HepG2 (cell line): ENCODE measurements around the gene GLIS2. TPM values are rescaled to one million over a fixed set of nuclear protein-coding genes. Genes with fewer than 3 reads are reported as not detected.
A peak's percentile ranks its signal among the peaks of the same experiment; 100 is the strongest.

Experiments used
- ATAD3A ChIP-seq: sonication (generic); formaldehyde crosslinking; IDR thresholded peaks from 2 replicates; pipeline ENCODE4 v1.4.0; 2020; ENCODE audit warnings: missing genetic modification reagents
- CREB3 ChIP-seq: sonication (generic); formaldehyde crosslinking; IDR thresholded peaks from 2 replicates; pipeline ENCODE4 v1.5.0; 2020; ENCODE audit warnings: missing genetic modification reagents
- DMAP1 ChIP-seq: IDR thresholded peaks from 2 replicates; pipeline ENCODE4 v1.6.1; 2016
- FOXP4 ChIP-seq: sonication (generic); formaldehyde crosslinking; IDR thresholded peaks from 2 replicates; pipeline ENCODE4 v1.4.0; 2020; ENCODE audit warnings: missing genetic modification reagents
- GABPB1 ChIP-seq: IDR thresholded peaks from 2 replicates; pipeline ENCODE4 v1.6.1; 2016; ENCODE audit warnings: mild to moderate bottlenecking, missing genetic modification reagents, moderate library complexity, missing compliant biosample characterization
- HIVEP1 ChIP-seq: sonication (generic); formaldehyde crosslinking; IDR thresholded peaks from 2 replicates; pipeline ENCODE4 v1.4.0; 2020; ENCODE audit warnings: mild to moderate bottlenecking, missing genetic modification reagents
- MXD4 ChIP-seq: IDR thresholded peaks from 2 replicates; pipeline ENCODE4 v1.6.1; 2016; ENCODE audit warnings: mild to moderate bottlenecking, missing biosample characterization, missing genetic modification reagents
- NR3C1 ChIP-seq: sonication (generic); formaldehyde crosslinking; IDR thresholded peaks from 2 replicates; pipeline ENCODE4 v1.4.0; 2020; ENCODE audit warnings: missing genetic modification reagents
- THRA ChIP-seq: sonication (generic); formaldehyde crosslinking; IDR thresholded peaks from 2 replicates; pipeline ENCODE4 v1.4.0; 2020; ENCODE audit warnings: missing genetic modification reagents, borderline replicate concordance
- TSC22D2 ChIP-seq: sonication (generic); formaldehyde crosslinking; IDR thresholded peaks from 2 replicates; pipeline ENCODE4 v1.5.1; 2020; ENCODE audit warnings: missing genetic modification reagents, mild to moderate bottlenecking, borderline replicate concordance
- ZBTB38 ChIP-seq: sonication (generic); formaldehyde crosslinking; IDR thresholded peaks from 2 replicates; pipeline ENCODE4 v1.5.1; 2020; ENCODE audit warnings: mild to moderate bottlenecking, missing genetic modification reagents
- ZNF251 ChIP-seq: sonication (generic); formaldehyde crosslinking; IDR thresholded peaks from 2 replicates; pipeline ENCODE4 v1.9.0; 2021; ENCODE audit warnings: mild to moderate bottlenecking, missing genetic modification reagents
- ZNF318 ChIP-seq: sonication (generic); formaldehyde crosslinking; IDR thresholded peaks from 2 replicates; pipeline ENCODE4 v1.4.0; 2020; ENCODE audit warnings: mild to moderate bottlenecking, missing genetic modification reagents
- ZNF329 ChIP-seq: sonication (generic); formaldehyde crosslinking; IDR thresholded peaks from 2 replicates; pipeline ENCODE4 v1.9.0; 2021; ENCODE audit warnings: low read depth, mild to moderate bottlenecking, missing genetic modification reagents
- ZNF704 ChIP-seq: sonication (generic); formaldehyde crosslinking; IDR thresholded peaks from 2 replicates; pipeline ENCODE4 v1.8.1; 2023; ENCODE audit warnings: mild to moderate bottlenecking, inconsistent platforms, moderate library complexity, missing genetic modification reagents, borderline replicate concordance
- polyA plus RNA-seq, 8 experiments: library from polyadenylated mRNA; depleted of rRNA in 3 of 8; stranded (reverse) in 7 of 8; unstranded in 1 of 8; fragments of >200 nt; fragmentation: Illumina TruSeq in 4 of 8; extraction: Trizol in 4 of 8; gene quantifications; 2 replicates each; pipeline versions ENCODE4 v1.2.1 to v1.2.3, GENCODE V29; 2011 to 2016; ENCODE audit warnings: low read depth in 4 of 8, missing spikeins in 1 of 8, mixed read lengths in 1 of 8; ENCODE audit not compliant: insufficient read depth in 1 of 8
- total RNA-seq, 5 experiments: library from RNA; depleted of rRNA; stranded (reverse); fragments of >200 nt; fragmentation: Illumina TruSeq; extraction: Trizol; gene quantifications; 2 replicates each; pipeline ENCODE4 v1.2.3, GENCODE V29; 2016; ENCODE audit warnings: low read depth in 1 of 5

The GLIS2 gene
- total and polyA plus RNA-seq, 2 of the 13 experiments (the other 11 are each of a cell fraction or from before 2014, with no cell fraction given): 0.28 to 0.29 TPM

GRCh38 chr16:4328046-4328781 lies 12.3 kb downstream of the GLIS2 start (continued):
- TF ChIP-seq ZNF704 (0 out of 2 replicates have a peak, but pooled peaks have one; percentile 47), ZBTB38 (CRISPR knock-in tag) (no peak), ZNF318 (CRISPR knock-in tag) (no peak), GABPB1 (CRISPR knock-in tag) (peak; percentile 74), NR3C1 (CRISPR knock-in tag) (no peak), FOXP4 (CRISPR knock-in tag) (peak; percentile 51), DMAP1 (no peak), TSC22D2 (peak; percentile 57; the same call in 1 of the 2 replicates), ZNF251 (CRISPR knock-in tag) (no peak), ZNF329 (CRISPR knock-in tag) (no peak), HIVEP1 (CRISPR knock-in tag) (peak; percentile 79), MXD4 (CRISPR knock-in tag) (no peak), THRA (CRISPR knock-in tag) (peak; percentile 40; the same call in 1 of the 2 replicates), ATAD3A (CRISPR knock-in tag) (no peak), CREB3 (CRISPR knock-in tag) (no peak)
